Subcutaneous adipose tissue (tissue), 4 donors: Measurements from ENCODE around the gene WNT2B. TPM values are rescaled to one million over a fixed set of nuclear protein-coding genes. Genes with fewer than 3 reads are reported as not detected.

Source experiments
- CTCF ChIP-seq: fragments of 450-650 bp; IDR thresholded peaks from one replicate; pipeline ENCODE4 v1.5.1; 2016; ENCODE audit warnings: low read depth, mild to moderate bottlenecking, control low read depth, antibody characterized with exemption, moderate library complexity
- total RNA-seq, 4 donors: library from RNA; depleted of rRNA; stranded (reverse); fragments of >200 nt; gene quantifications; one replicate each; pipeline ENCODE4 v1.1.0, GENCODE V29; 2016

The WNT2B gene
- total RNA-seq, 4 donors from 2014 or later = 3.6 to 7.5 (median 6.0) TPM

DNA sequence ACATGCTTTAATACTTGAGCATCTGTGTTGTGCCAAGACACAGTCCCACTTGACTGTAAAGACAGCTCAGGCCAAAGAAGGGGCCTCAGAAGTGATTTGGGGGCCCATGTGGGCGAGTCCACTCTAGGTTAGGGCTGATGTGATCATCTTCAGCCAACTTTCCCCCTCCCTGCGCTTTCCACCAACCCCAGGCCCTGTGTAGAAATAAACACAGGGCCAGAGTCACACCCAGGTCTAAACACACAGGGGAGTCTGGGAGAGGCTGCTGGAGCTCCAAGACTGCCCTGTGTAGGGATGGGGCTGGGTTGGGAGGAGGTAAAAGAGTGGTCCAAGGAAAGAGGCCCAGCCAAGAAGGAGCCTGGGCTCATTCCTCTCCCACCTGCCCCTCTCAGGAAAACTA, 2.5 kb upstream of the WNT2B start:
- TF ChIP-seq CTCF = no peak

- no peak for TF ChIP-seq CTCF
These were observed 2.0 kb upstream of the WNT2B start for GRCh38 chr1:112506731-112507130.

DNA sequence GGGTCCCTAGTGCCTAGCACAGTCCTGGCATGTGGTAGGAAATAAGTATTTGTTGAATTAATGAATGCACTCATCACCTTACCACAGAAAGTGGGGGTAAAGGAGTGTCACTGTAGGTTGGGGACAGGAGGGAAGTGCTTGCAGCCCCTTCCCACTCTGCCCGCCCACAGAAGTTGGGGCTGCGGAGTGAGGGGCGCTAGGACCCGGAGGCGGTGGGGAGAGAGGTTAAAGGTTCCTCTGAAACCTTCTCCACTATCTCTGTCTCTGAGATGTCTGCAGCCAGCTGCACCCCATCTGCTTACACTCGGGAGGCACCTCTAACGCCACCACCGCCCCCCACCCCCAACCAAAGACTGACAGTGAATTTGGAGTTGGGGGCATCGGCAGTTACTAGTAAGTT, 1.4 kb upstream of the WNT2B start:
- no peak for TF ChIP-seq CTCF

- TF ChIP-seq CTCF = no peak
These were observed 866 bp upstream of the WNT2B start for GRCh38 chr1:112507921-112508277.

GRCh38 chr1:112509005-112509659, 367 bp downstream of the WNT2B start:
- TF ChIP-seq CTCF = no peak

DNA sequence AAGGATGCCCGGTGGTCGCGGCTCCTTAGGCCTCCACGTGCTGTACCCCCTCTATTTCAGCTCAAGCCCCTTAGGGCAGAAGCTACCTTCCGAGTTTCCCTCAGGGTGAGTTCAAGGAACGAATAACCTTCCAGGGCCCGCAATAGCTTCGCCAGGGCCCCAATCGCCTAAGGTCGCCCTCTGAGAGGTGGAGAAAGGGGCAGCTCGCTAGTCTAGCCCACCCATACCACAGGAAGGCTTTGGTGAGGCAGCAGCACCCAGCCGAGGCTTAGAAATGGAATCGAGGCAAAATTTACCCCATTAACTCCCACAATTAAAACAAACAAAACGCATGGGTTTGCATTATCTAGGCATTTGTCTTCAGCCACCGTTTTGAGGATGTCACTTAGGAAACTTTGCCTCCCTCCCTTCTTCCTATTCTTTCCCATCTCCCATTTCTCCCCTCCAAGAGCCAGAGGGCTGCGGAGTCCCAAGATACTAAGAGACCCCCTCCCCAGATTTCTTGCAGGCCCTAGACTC, 954 bp downstream of the WNT2B start:
- TF ChIP-seq CTCF = no peak

DNA sequence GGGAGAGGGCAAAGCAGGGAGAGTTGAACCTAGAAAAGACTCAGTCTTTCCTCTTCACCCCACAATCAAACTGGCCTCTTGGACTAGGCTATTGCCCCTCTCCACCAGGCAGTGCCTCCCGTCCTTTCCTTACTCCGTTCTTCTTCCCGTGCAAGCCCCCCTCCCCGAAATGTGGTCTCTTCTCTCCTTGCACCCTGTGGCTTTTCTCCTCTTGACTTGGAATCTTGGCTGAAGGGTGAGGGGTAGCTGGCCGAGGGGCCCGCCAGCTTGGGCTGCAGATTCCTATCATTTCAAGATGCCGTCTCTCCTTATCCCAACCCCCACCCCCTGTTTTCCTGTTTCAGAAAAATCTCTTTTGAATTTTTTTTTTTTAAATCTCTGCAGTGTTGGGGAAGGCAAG, 1.6 kb downstream of the WNT2B start:
- TF ChIP-seq CTCF = no peak
